Activated naive CD8-positive, alpha-beta T cell (primary cell): ENCODE results near the gene SETD2.
"Not testable (repeated sequence)": the region's sequence is repeated elsewhere in the genome, so short reads cannot be mapped to it uniquely, and the experiment has no call there.

Experiments
- H3K27ac Mint-ChIP-seq: one replicate; pipeline ENCODE4 v1.8.0; 2021; ENCODE audit warnings: mixed read lengths
- H3K27me3 Mint-ChIP-seq: one replicate; pipeline ENCODE4 v1.8.0; 2021; ENCODE audit warnings: mixed read lengths
- H3K36me3 Mint-ChIP-seq: one replicate; pipeline ENCODE4 v1.8.0; 2021; ENCODE audit warnings: mixed read lengths
- H3K4me1 Mint-ChIP-seq: one replicate; pipeline ENCODE4 v1.8.0; 2021; ENCODE audit warnings: low read depth, mixed read lengths
- H3K4me3 Mint-ChIP-seq: one replicate; pipeline ENCODE4 v1.8.0; 2021; ENCODE audit warnings: mild to moderate bottlenecking, mixed read lengths
- H3K9me3 Mint-ChIP-seq: one replicate; pipeline ENCODE4 v1.8.0; 2021; ENCODE audit warnings: low read depth, mixed read lengths

Gene SETD2

DNA sequence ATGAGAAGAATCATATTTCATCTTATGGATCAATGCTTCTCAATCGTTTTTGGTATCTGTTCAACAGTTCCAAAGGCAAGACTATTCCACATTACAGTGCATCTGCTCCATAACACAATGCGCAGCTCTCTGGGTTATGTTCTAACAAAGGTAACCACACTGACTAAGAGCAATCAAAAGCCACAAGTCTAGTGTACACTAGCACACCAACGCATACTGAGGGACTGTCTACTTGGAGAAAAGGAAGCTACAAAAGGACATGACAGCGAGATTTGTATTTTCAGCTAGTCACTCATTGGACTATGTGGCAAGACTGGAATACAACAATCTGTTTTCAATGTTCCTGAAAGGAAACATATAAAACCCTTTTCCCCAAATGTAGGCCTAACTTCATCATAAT is 35.8 kb downstream of the SETD2 start:
- peaks cover 18% of the 10 kb centered on the region for H3K36me3 Mint-ChIP-seq
- H3K4me3 Mint-ChIP-seq: no peak overlapping the region
- H3K27ac Mint-ChIP-seq: no peak overlapping the region
- H3K9me3 Mint-ChIP-seq: no peaks in the 10 kb centered on the region
- H3K27me3 Mint-ChIP-seq: no peaks in the 10 kb centered on the region
- H3K4me1 Mint-ChIP-seq: peaks cover 51% of the 10 kb centered on the region

DNA sequence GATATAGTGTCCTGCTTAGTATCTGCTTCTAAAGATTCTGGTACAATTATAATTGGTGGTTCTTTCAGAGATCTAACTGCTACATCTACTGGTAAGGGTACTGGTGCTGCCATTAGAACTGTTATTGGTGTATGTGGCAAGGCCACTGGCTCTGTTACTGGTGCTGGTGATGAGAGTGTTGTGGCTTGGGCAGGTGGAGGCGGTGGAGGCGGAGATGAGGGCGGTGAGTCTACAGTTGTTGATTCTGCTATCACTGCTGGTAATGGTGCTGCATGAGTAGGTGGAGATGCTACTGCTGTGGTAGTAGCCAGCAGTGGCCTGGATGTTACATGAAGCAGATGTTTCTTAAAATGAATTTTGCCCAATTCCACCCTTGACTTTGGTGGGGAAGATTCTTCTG is 40.1 kb downstream of the SETD2 start:
- Mint-ChIP-seq H3K4me3 (no peak overlapping the region), H3K4me1 (peaks cover 54% of the 10 kb centered on the region), H3K27me3 (no peaks in the 10 kb centered on the region), H3K36me3 (peaks cover 43% of the 10 kb centered on the region), H3K9me3 (no peaks in the 10 kb centered on the region), H3K27ac (no peak overlapping the region)

DNA sequence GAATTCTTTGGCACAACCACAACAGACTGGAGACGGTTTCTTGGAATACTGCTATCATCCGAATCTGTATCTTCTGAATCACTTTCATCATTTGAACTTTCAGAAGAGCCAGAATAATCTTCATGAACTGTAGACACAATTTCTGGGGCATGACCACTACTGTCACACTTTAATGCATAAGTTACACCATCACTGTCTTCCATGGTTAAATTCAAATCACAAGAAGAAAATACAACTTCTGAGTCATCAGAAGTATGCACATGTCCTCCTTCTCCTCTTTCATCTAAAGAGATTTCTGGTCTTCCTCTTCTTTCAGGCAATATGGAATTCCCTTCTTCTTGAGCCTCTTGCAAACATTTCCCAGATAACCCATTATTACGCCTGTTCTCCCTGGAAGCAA is 42.5 kb downstream of the SETD2 start:
- H3K27me3 Mint-ChIP-seq: no peaks in the 10 kb centered on the region
- H3K4me1 Mint-ChIP-seq: peaks cover 54% of the 10 kb centered on the region
- H3K27ac Mint-ChIP-seq: peak overlapping the region; percentile 78
- H3K9me3 Mint-ChIP-seq: no peaks in the 10 kb centered on the region
- no peak overlapping the region for H3K4me3 Mint-ChIP-seq
- H3K36me3 Mint-ChIP-seq: peaks cover 43% of the 10 kb centered on the region

DNA sequence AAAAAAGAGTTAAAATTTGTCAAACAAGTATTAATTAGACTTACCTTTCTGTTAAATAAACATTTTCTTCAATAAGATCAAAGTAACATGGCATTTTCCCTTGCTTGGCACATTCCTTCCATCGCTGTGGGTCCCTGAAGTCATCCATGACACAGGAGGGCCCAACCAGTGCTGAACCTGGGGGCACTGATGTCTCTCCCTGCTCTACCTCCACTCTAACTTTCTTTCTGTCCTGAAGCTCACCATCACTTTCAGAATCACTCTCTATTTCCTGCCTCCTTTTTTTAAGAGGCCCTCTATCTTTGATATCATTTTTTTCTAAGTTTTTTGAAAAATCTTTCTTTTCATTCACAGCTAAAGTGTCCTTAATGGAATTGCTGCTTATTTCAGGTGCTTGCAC is 43.8 kb downstream of the SETD2 start:
- Mint-ChIP-seq H3K36me3 (peaks cover 37% of the 10 kb centered on the region), H3K4me1 (peaks cover 50% of the 10 kb centered on the region), H3K4me3 (peak overlapping the region; percentile 46), H3K9me3 (no peaks in the 10 kb centered on the region), H3K27ac (peak overlapping the region; percentile 78), H3K27me3 (no peaks in the 10 kb centered on the region)

DNA sequence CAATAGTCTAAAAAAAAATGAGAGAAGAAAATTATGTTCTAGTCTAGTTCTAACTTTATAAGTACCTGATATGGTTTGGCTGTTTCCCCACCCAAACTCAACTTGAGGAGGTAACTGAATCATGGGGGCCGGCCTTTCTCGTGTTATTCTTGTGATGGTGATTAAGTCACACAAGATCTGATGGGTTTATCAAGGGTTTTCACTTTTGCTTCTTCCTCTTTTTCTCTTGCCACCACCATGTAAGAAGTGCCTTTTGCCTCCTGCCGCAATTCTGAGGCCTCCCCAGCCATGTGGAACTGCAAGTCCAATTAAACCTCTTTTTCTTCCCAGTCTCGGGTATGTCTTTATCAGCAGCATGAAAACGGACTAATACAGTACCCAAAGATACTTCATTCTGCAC is 44.5 kb downstream of the SETD2 start:
- peaks cover 50% of the 10 kb centered on the region for H3K4me1 Mint-ChIP-seq
- H3K9me3 Mint-ChIP-seq, H3K4me3 Mint-ChIP-seq, H3K27me3 Mint-ChIP-seq: not testable (repeated sequence)
- peaks cover 37% of the 10 kb centered on the region for H3K36me3 Mint-ChIP-seq
- peak overlapping the region; percentile 79 for H3K27ac Mint-ChIP-seq

DNA sequence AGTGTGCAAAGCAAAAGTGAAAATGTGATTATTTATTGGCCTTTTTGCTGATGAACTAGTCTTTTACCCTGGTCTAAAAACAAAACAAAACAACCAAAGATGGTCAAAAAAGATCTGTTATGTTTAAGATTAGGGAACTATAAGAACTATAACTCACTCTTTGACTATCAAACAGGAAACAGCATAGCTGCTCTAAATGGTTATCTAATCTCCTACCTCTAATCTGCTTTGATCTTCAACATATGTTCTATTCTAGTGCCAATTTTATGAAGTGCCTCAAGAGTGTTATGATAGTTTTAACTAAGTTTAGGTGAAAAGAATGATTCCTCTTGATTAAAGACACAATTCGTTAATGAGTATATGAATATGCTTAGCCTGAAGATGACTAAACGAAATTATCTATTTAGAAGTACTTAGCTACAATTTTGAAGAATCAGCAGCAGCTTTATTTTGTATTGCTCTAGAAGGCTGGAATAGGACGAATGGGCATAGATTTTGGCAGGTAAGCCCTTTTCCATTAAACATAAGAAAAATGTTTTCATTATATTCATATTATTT is 46.0 kb downstream of the SETD2 start:
- Mint-ChIP-seq H3K36me3 (peaks cover 29% of the 10 kb centered on the region), H3K9me3 (no peaks in the 10 kb centered on the region), H3K4me1 (peaks cover 46% of the 10 kb centered on the region), H3K27me3 (no peaks in the 10 kb centered on the region), H3K27ac (peak overlapping the region; percentile 8), H3K4me3 (no peak overlapping the region)

DNA sequence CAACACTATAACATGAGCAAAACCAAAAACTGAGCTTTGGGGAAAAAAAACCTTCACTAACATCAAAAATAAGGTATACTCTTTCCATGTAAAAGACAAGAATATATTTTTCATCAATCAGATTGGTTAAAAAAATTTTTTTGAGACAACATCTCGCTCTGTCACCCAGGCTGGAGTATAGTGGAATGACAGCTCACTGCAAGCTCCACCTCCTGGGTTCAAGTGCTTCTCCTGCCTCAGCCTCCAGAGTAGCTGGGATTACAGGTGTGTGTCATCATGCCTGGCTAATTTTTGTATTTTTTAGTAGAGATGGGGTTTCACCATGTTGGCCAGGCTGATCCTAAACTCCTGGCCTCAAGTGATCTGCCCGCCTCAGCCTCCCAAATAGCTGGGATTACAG is 48.4 kb downstream of the SETD2 start:
- not testable (repeated sequence) for H3K27ac Mint-ChIP-seq, H3K9me3 Mint-ChIP-seq, H3K27me3 Mint-ChIP-seq, H3K4me3 Mint-ChIP-seq
- H3K4me1 Mint-ChIP-seq: peaks cover 27% of the 10 kb centered on the region
- H3K36me3 Mint-ChIP-seq: peaks cover 11% of the 10 kb centered on the region

DNA sequence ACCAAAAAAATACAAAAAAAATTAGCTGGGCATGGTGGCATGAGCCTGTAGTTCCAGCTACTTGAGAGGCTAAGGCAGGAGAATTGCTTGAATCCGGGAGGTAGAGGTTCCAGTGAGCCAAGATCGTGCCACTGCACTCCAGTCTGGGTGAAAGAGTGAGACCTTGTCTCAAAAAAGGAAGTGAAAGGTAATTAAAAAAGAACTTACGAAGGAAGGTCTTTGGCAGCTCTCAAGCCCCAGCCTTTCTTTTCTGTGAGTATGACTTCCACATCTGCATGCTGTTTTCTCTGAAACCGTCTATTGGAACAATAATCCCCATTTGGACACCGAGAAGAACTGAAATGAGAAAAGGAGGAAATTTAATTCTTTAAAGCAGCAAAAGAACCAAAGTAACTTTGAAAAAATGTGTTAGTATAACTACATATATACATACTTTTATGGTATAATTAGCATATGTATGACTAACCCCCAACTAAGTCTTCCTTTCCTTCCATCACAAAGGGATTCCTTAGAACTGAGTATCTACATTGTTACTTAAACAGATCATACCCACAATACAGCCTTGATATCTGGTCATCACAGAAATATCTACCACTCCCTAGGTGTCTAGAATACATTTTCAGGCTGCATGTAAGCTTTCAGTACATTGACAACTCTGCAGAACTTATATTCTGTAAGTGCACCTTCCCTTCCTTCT is 50.1 kb downstream of the SETD2 start:
- no peak overlapping the region for H3K27ac Mint-ChIP-seq
- no peaks in the 10 kb centered on the region for H3K9me3 Mint-ChIP-seq
- no peak overlapping the region for H3K4me3 Mint-ChIP-seq
- peaks cover 4% of the 10 kb centered on the region for H3K36me3 Mint-ChIP-seq
- H3K4me1 Mint-ChIP-seq: peaks cover 15% of the 10 kb centered on the region
- H3K27me3 Mint-ChIP-seq: no peaks in the 10 kb centered on the region

DNA sequence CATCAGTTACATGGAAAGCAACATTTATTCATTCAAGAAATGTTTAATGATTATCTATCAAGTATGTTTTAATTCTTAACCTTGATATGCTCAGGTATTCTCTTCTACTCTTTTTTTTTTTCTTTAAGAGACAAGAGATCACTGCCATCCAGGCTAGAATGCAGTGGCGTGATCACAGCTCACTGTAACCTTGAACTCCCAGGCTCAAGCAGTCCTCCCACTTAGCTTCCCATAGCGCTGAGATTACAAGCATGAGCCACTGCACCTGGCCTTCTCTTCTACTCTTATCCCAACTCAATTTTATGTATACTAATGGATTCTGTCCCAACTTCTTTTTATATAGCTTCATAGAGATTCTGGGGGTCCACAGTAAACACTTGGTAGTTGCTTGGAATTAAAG is 50.9 kb downstream of the SETD2 start:
- Mint-ChIP-seq H3K27ac (peak overlapping the region; percentile 8), H3K27me3 (no peaks in the 10 kb centered on the region), H3K4me1 (peaks cover 14% of the 10 kb centered on the region), H3K36me3 (peaks cover 4% of the 10 kb centered on the region), H3K9me3 (no peaks in the 10 kb centered on the region), H3K4me3 (no peak overlapping the region)

DNA sequence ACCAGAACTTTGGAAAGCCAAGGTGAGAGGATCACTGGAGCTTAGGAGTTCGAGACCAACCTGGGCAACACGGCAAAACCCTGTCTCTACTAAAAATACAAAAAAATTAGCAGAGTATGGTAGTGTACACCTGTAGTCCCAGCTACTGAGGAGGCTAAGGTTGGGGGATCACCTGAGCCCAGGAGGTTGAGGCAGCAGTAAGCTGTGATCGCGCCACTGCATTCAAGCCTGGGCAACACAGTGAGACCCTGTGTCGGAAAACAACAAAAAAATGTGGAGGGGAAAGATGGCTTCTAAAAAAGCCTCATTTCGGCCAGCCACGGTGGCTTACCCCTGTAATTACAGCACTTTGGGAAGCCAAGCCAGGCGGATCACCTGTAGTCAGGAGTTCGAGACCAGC is 54.5 kb downstream of the SETD2 start:
- H3K27ac Mint-ChIP-seq: no peak overlapping the region
- peaks cover 9% of the 10 kb centered on the region for H3K36me3 Mint-ChIP-seq

DNA sequence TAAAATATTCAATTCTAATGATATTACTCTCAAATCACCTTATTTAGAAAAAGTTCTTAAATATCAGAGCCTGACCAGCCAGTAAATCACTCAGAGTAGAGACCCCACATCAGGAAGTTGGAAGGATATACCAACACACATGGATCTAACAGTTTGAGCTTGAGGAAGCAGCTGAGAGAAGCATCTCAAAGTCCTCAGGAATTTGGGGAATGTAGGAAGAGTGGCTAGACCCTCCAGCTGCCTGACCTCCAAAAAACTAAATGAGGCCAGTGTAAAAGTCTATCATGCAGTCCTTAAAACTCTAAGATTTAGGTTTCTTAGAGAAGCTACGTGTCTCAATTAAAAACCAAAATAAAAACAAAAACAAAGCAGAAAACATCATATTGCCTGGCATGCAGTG is 55.4 kb downstream of the SETD2 start:
- Mint-ChIP-seq H3K27me3 (no peaks in the 10 kb centered on the region), H3K27ac (no peak overlapping the region), H3K4me3 (no peak overlapping the region), H3K36me3 (peaks cover 7% of the 10 kb centered on the region), H3K4me1 (peaks cover 3% of the 10 kb centered on the region), H3K9me3 (no peaks in the 10 kb centered on the region)

More for the DNA sequence above, 54.5 kb downstream of the SETD2 start:
- H3K27me3 Mint-ChIP-seq: no peaks in the 10 kb centered on the region
- peaks cover 3% of the 10 kb centered on the region for H3K4me1 Mint-ChIP-seq
- no peaks in the 10 kb centered on the region for H3K9me3 Mint-ChIP-seq
- H3K4me3 Mint-ChIP-seq: no peak overlapping the region

DNA sequence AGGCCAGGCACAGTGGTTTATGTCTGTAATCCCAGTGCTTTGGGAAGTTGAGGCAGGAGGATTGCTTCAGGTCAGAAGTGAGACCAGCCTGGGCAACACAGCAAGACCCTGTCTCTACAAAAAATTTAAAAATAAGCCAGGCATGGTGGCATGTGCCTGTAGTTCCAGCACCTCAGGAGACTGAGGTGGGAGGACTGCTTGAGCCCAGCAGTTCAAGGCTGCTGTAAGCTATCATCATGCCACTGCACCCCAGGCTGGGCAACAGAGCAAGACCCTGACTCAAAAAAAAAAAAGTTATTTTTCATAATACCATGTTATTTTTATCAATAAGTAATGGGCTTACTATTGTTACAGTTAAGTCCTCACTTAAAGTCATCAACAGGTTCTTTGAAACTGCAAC is 59.7 kb downstream of the SETD2 start:
- Mint-ChIP-seq H3K36me3 (peaks cover 7% of the 10 kb centered on the region), H3K9me3 (no peaks in the 10 kb centered on the region), H3K27me3 (no peaks in the 10 kb centered on the region), H3K4me3 (no peak overlapping the region), H3K4me1 (peaks cover 1% of the 10 kb centered on the region), H3K27ac (no peak overlapping the region)

DNA sequence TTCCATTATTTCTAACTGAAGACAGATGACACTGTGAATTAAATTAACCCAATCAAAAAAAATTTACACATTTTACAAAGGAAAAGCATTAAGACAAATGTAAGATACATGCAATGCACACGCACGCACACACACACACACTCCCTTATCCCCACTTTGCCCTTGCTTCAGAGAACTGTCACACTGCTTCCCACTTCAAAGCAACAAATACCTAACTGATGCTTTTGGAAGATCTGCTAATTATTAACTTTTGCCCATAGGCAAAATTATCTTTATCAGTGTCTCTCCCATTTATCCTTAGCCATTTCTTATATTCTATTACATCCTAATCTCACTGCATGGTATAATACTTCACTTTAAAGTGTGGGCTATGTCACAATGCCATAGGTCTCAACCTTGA is 60.3 kb downstream of the SETD2 start:
- Mint-ChIP-seq H3K4me1 (peaks cover 1% of the 10 kb centered on the region), H3K36me3 (peaks cover 7% of the 10 kb centered on the region), H3K4me3 (no peak overlapping the region), H3K27me3 (no peaks in the 10 kb centered on the region), H3K9me3 (no peaks in the 10 kb centered on the region), H3K27ac (peak overlapping the region; percentile 18)

DNA sequence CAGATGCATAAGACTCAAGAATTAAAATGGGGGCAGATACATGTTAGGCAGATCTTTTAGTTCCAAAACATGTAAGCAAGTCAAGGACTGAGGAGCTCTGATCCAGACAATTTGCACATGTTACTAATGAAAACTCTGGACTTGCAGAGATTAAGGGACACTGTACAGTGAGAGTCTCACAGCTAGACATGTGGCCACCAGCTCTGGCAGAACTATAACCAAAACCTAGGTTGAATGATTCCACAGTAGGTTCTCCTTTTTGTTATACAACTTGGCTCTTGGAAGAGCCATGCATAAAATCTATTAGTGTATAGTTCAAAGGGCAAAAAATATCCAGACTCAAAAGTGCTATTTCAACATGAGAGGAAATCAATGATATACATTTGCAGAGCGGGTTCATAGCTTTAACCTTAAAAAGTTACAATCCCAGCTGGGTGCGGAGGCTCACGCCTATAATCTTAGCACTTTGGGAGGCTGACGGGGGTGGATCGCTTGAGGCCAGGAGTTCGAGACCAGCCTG is 61.8 kb downstream of the SETD2 start:
- peaks cover 7% of the 10 kb centered on the region for H3K36me3 Mint-ChIP-seq
- H3K27me3 Mint-ChIP-seq: no peaks in the 10 kb centered on the region

DNA sequence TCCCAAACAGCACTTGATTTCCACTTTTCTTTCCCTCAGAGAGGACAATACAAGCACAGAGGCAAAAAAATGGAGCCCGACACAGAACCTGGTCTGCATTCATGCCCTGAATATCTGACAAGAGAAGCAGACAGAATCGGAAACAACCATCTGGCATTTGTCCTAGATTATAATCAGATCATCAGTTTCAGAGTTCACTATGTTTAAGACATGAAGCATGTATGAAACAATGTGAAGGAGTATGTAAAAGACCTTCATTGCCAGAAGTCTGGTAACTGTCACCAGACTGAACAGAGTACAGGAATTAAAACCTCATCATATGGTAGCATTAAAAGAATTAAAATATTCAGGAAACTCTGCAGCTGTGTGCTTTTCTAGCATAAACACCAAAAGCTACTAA is 65.0 kb downstream of the SETD2 start:
- H3K9me3 Mint-ChIP-seq: no peaks in the 10 kb centered on the region
- H3K27me3 Mint-ChIP-seq: no peaks in the 10 kb centered on the region
- H3K36me3 Mint-ChIP-seq: peaks cover 6% of the 10 kb centered on the region
- H3K27ac Mint-ChIP-seq: no peak overlapping the region
- no peak overlapping the region for H3K4me3 Mint-ChIP-seq
- peaks cover 3% of the 10 kb centered on the region for H3K4me1 Mint-ChIP-seq

More for the DNA sequence above, 61.8 kb downstream of the SETD2 start:
- H3K4me3 Mint-ChIP-seq: no peak overlapping the region
- peaks cover 1% of the 10 kb centered on the region for H3K4me1 Mint-ChIP-seq
- H3K27ac Mint-ChIP-seq: no peak overlapping the region
- no peaks in the 10 kb centered on the region for H3K9me3 Mint-ChIP-seq

DNA sequence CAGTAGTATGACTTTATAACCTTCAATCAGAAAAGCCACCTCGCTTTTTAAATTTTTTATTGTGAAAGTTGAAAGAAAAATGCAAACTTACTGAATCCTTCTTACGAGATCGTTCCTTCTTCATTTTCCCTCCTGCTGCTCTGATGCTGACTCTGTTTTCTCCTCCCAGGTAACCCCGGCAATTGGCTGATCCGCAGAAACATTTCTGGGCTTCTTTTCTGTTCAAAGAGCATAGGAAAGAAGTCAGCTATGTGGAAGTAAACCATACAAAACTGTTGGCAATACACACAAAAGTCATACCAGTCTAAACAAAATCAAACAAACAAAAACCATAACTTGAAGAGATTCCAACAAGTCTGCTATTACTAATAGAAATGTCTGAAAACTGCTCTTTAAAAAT is 66.0 kb downstream of the SETD2 start:
- Mint-ChIP-seq H3K36me3 (peaks cover 6% of the 10 kb centered on the region), H3K4me3 (no peak overlapping the region), H3K27ac (peak overlapping the region; percentile 28), H3K9me3 (no peaks in the 10 kb centered on the region), H3K27me3 (no peaks in the 10 kb centered on the region), H3K4me1 (peaks cover 3% of the 10 kb centered on the region)
